Activated T-cell treated with anti-CD3 and anti-CD28 coated beads, Interleukin-2, amount 50 U/mL, for 72 hours (primary cell): Measurements from ENCODE around the gene TOX3. TPM values are rescaled to one million over a fixed set of nuclear protein-coding genes. Genes with fewer than 3 reads are reported as not detected.
A peak's percentile ranks its signal among the peaks of the same experiment; 100 is the strongest.

Experiments
- ATAC-seq, 2 donors: fragments of 150-1000 bp; cut with Tn5 transposase; replicated peaks in 1 of 2; 2 replicates each; pipeline ENCODE4 v1.10.0; 2021; ENCODE audit warnings: moderate library complexity in 2 of 2, mild to moderate bottlenecking in 1 of 2
- DNase-seq, 2 donors: peaks; one replicate each; pipeline ENCODE4 v3.0.0; 2021 to 2022; ENCODE audit warnings: mixed read lengths in 1 of 2
- H3K27ac Mint-ChIP-seq: one replicate; pipeline ENCODE4 v1.8.0; 2022; ENCODE audit warnings: mild to moderate bottlenecking, moderate library complexity, mixed read lengths
- H3K27me3 Mint-ChIP-seq: one replicate; pipeline ENCODE4 v1.8.0; 2022; ENCODE audit warnings: low read depth, mixed read lengths
- H3K36me3 Mint-ChIP-seq, 2 donors: one replicate each; pipeline ENCODE4 v1.8.0; 2022; ENCODE audit warnings: mixed read lengths in 2 of 2, mild to moderate bottlenecking in 1 of 2; ENCODE audit not compliant: insufficient read depth in 2 of 2
- H3K4me1 Mint-ChIP-seq: one replicate; pipeline ENCODE4 v1.8.0; 2022; ENCODE audit warnings: low read depth, mixed read lengths
- H3K4me3 Mint-ChIP-seq, 2 donors: one replicate each; pipeline ENCODE4 v1.8.0; 2022; ENCODE audit warnings: mild to moderate bottlenecking in 2 of 2, mixed read lengths in 2 of 2, moderate library complexity in 2 of 2
- H3K9me3 Mint-ChIP-seq, 2 donors: one replicate each; pipeline ENCODE4 v1.8.0; 2022; ENCODE audit warnings: mixed read lengths in 2 of 2
- total RNA-seq, 2 donors: library from RNA; stranded (reverse); gene quantifications; one replicate each; pipeline ENCODE4 v1.2.3, GENCODE V29; 2022

The TOX3 gene
- total RNA-seq: not detected

DNA sequence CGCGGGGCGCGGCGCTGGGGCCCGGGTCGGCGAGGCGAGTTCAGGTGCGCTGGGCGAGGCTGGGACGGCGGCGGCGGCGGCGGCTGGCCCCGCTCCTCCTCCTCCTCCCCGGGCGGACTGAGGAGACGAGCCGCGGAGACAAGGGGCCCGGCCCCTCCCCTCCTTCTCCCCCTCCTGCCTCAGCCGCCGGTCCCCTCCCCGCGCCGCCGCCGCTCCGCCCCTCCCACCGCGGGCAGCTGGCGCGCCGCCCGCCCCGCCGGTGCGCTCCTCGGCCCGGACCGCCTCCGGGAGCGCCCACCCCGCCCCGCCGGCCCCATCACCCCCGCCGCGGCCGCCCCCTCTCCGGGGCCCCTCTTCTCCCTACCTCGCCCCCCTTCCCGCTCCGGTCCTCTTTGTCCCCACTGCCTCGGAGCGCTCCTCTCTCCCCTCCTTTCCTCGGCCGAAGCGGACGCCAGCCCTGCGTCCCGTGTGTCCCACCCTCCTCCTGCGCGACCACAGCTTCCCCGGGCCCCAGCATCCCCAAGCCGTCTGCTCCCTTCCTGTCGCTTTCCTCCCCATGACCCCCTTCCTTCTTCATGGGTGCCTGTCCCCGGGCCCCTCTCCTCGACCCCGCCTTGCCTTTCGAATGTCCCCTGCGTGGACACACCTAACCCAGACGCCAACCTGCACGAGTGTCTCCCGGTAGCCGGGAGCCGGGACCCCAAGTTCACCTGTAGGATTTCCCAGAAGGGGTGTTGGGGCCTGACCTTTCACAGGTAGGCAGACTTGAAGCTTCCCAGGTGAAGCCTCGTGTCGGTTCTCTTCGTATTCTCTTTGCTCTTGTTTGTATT is at the start of gene TOX3:
Gene TOX3, minus strand, starts transcription at position 140 of the 830 bp plus-strand sequence. CDS start 420 bp downstream, outside the sequence.
- DNase-seq (no peak), ATAC-seq (no peak)
- H3K27me3 Mint-ChIP-seq: peaks cover 37% of the 10 kb centered on the region
- peaks cover 0 to 2% of the 10 kb centered on the region in 2 donors for H3K9me3 Mint-ChIP-seq
- no peak within 1 kb of the TSS for H3K27ac Mint-ChIP-seq
- H3K36me3 Mint-ChIP-seq: peaks cover 0 to 6% of the 10 kb centered on the region in 2 donors
- H3K4me3 Mint-ChIP-seq: peak within 1 kb of the TSS; percentile 46 to 48
- peaks cover 4% of the 10 kb centered on the region for H3K4me1 Mint-ChIP-seq

DNA sequence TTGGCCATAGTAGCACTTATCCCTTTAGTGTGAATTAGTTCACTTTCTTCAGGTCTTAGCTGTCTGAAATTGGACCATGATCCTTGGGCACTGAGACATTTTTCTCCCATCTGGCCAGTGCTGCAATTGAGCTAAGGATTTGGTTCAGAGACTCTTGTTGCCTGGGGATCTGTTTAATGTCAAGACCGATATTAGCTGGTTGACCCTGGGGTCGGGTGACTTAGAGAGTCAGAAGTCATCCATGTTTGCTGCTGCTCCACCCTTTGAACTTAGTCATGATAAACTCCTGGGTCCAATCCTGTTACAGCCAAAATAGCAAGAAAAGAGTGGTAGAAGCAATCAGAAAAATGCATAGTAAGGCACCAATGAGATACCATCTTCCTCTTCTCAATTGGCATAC is 45.8 kb upstream of the TOX3 start:
- no peak for ATAC-seq
- H3K9me3 Mint-ChIP-seq: peaks cover 2% of the 10 kb centered on the region in 2 donors
- no peaks in the 10 kb centered on the region for H3K36me3 Mint-ChIP-seq
- no peak overlapping the region for H3K4me3 Mint-ChIP-seq
- no peaks in the 10 kb centered on the region for H3K27me3 Mint-ChIP-seq
- H3K27ac Mint-ChIP-seq: no peak overlapping the region
- H3K4me1 Mint-ChIP-seq: no peaks in the 10 kb centered on the region
- DNase-seq: no peak

DNA sequence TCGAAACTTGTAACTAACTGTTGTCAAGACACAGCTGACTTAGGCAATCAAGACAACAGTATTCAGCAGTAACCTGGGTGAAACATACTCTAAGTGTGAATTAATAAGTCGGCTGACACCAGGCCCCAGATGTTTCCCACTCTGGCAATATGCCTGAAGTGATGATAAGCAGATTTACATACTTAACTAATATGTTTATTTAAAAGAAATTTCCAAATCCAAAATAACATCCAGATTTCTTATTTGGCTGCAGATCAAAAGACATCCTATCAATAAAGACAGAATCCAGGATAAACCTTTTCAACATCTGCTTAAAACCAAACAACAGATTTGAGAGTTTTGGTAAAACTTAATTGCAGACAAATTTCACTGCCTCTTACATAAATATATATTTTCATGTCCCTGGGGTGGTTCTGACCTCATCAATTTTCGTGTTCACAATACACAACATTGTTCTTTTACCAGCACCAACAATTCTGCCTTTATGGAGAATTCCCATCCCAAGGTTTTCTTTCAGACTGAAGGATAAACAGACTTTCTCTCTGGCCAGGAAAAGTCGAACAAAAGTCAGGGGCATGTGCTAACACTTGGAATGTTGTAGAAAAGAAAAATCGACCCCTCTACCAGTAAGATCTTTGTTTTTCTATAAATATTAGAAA is 45.1 kb upstream of the TOX3 start:
- H3K27ac Mint-ChIP-seq: no peak overlapping the region
- no peak overlapping the region for H3K4me3 Mint-ChIP-seq
- H3K4me1 Mint-ChIP-seq: no peaks in the 10 kb centered on the region
- no peak for DNase-seq
- no peaks in the 10 kb centered on the region for H3K36me3 Mint-ChIP-seq
- peaks cover 2% of the 10 kb centered on the region in 2 donors for H3K9me3 Mint-ChIP-seq
- no peak for ATAC-seq
- no peaks in the 10 kb centered on the region for H3K27me3 Mint-ChIP-seq

DNA sequence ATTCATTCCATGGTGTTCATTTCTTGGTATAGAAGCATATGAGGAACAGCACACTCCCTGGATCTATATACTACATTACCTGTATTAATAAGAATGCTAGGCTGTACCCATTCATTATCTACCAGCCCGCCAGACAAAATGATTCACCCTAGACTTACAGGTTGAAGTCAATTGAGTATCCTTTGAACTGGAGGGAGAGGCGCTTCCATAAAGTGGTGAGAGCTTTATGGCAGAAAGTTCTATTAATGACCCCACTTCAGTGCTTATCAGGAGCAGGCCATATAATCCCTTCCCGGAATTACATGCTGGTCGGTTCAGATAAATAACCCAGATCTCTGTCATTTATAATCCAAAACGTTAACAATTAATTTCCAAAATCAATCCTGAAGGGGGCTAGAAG is 44.5 kb upstream of the TOX3 start:
- H3K9me3 Mint-ChIP-seq: peaks cover 2% of the 10 kb centered on the region in 2 donors
- H3K27ac Mint-ChIP-seq: no peak overlapping the region
- DNase-seq: no peak
- no peaks in the 10 kb centered on the region for H3K4me1 Mint-ChIP-seq
- no peaks in the 10 kb centered on the region for H3K36me3 Mint-ChIP-seq
- no peak for ATAC-seq
- H3K27me3 Mint-ChIP-seq: no peaks in the 10 kb centered on the region
- H3K4me3 Mint-ChIP-seq: no peak overlapping the region

DNA sequence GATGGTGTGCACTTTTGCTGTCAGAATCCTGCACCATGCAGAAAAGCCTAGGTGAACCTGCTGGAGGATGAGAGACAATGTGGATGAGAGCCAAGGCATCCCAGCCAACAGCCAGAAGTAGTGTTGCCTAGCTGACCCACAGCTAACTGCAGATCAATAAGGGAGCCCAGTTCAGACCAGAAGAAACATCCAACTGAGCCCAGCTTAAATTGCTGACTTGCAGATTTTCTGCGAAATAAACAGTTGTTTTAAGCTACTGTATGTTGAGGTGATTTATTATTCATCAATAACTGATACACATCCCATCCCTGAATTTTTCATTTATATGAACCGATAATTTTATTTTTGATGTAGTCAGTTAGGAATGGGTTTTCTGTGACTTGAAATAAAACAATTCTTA is 39.2 kb upstream of the TOX3 start:
- no peak overlapping the region for H3K4me3 Mint-ChIP-seq
- H3K9me3 Mint-ChIP-seq: peaks cover 4 to 5% of the 10 kb centered on the region in 2 donors
- no peaks in the 10 kb centered on the region for H3K36me3 Mint-ChIP-seq
- no peaks in the 10 kb centered on the region for H3K4me1 Mint-ChIP-seq
- ATAC-seq (no peak), DNase-seq (no peak)
- H3K27me3 Mint-ChIP-seq: no peaks in the 10 kb centered on the region
- H3K27ac Mint-ChIP-seq: no peak overlapping the region

DNA sequence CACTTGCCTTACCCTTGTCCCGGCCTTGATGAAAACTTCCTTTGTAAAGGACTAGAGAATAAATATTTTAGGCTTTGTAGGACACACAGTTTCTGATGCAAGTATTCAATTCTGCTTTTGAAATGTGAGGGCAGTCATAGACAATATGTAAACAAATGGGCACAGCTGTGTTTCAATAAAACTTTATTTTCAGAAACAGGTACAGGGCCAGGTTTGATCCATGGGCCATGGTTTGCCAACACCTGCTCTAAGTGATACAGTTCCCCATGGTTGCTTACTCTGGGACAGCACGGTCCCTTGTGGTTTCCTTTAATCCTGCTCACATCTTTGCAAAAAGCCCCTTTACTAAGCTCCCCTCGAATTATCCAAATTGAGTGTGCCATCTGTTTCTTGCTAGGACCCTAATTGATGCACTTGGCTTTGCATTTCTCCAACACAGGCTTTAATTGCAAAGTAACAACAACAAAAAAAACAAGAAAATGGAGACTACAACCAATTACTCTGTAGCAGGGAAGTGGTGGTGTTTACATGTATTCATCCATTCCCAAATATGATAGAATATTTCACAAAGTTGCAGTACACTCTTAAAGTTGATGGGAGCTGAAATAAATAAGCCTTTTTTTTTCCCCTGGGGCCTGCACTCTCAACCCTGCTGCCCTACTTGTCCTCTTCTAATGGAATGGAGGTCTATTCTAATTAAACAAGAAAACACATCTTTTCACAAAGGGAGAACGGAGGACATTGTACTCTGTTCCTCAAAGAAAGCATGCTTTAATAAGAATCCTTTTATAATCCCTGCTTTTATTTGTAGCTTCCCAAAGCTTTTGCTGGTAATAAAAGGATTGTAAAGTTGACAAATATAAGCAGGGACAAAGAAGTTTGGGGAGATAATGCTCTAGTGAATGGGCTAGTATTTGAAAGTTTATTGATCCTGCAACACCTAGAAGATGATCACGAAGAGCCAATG is 37.7 kb upstream of the TOX3 start:
- no peaks in the 10 kb centered on the region for H3K4me1 Mint-ChIP-seq
- H3K4me3 Mint-ChIP-seq: no peak overlapping the region
- ATAC-seq (no peak), DNase-seq (no peak)
- no peaks in the 10 kb centered on the region for H3K27me3 Mint-ChIP-seq
- H3K9me3 Mint-ChIP-seq: peaks cover 2 to 5% of the 10 kb centered on the region in 2 donors
- no peaks in the 10 kb centered on the region for H3K36me3 Mint-ChIP-seq
- H3K27ac Mint-ChIP-seq: no peak overlapping the region

DNA sequence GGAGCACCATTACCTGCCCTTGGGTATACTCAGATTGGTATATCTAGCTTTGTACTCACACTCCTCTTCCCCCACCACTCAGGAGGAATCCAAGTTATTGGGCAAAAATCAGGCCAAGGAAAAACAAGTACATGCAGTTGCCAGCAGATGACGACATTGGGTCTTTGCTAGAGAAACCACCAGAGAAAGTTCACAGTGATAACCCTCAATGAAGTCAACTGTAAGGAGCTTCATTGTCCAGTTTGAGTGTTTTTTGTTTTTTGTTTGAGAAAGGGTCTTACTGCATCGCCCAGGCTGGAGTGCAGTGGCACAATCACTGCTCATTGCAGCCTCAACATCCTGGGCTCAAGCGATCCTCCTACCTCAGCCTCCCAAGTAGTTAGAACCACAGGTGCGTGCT is 34.6 kb upstream of the TOX3 start:
- Mint-ChIP-seq H3K27ac (no peak overlapping the region), H3K4me1 (no peaks in the 10 kb centered on the region), H3K4me3 (no peak overlapping the region), H3K9me3 (peaks cover 2 to 3% of the 10 kb centered on the region in 2 donors), H3K36me3 (peaks cover 0 to 2% of the 10 kb centered on the region in 2 donors), H3K27me3 (no peaks in the 10 kb centered on the region)
- DNase-seq (no peak), ATAC-seq (no peak)

DNA sequence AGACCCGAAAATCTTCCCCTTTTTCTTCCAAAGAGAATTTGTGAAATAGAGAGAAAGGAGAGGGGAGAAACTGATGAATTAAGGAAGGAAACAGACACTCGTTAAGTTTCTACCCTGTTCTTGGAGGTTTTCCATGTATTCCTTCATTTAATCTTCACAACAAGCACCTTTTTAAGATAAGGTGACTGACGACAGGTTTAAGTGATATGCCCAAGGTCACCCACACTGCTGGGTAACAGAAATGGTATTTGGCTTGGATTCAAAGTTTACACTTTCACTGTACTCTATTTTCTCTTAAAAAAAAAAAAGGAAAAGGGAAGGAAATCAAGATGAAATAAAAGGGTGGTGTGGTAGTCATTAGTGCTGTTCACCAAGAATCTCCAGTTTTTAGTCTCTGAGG is 33.5 kb upstream of the TOX3 start:
- H3K27ac Mint-ChIP-seq: no peak overlapping the region
- ATAC-seq (no peak), DNase-seq (no peak)
- no peak overlapping the region for H3K4me3 Mint-ChIP-seq
- H3K9me3 Mint-ChIP-seq: peaks cover 2 to 4% of the 10 kb centered on the region in 2 donors
- peaks cover 0 to 2% of the 10 kb centered on the region in 2 donors for H3K36me3 Mint-ChIP-seq
- H3K27me3 Mint-ChIP-seq: no peaks in the 10 kb centered on the region
- H3K4me1 Mint-ChIP-seq: no peaks in the 10 kb centered on the region

DNA sequence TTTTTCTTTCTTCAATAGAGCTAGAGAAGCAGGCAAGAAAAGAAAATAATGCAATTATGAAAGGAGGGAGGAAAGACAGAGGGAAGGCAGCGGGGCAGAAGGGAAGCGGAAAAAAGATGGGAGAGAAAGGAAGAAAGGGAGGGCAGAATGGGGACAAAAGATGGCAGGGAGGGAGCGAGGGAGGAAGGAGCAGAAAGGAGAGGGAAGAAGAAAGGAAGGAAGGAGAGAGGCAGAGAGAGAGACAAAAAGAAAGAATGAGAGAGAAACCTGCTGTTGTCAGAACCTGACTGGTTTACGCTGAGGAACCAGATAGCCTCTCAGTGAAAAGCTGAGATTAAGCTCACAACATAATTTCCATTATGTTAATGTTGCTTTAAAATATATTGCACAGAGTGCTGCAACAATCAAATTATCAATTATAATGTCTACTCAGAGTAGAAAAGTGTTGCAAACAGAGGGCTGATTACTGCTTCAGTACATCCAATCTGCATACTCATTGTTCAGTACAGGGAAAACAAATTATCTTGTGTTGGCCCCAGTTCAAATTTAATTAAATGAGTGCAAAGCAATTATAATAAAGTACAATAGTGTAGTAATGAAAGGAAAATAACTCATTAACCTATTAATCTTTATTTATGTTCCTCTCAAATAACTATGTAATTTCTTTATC is 32.0 kb upstream of the TOX3 start:
- ATAC-seq (no peak), DNase-seq (no peak)
- Mint-ChIP-seq H3K4me1 (no peaks in the 10 kb centered on the region), H3K9me3 (peaks cover 2 to 4% of the 10 kb centered on the region in 2 donors), H3K36me3 (peaks cover 0 to 2% of the 10 kb centered on the region in 2 donors), H3K4me3 (no peak overlapping the region), H3K27ac (no peak overlapping the region), H3K27me3 (no peaks in the 10 kb centered on the region)

DNA sequence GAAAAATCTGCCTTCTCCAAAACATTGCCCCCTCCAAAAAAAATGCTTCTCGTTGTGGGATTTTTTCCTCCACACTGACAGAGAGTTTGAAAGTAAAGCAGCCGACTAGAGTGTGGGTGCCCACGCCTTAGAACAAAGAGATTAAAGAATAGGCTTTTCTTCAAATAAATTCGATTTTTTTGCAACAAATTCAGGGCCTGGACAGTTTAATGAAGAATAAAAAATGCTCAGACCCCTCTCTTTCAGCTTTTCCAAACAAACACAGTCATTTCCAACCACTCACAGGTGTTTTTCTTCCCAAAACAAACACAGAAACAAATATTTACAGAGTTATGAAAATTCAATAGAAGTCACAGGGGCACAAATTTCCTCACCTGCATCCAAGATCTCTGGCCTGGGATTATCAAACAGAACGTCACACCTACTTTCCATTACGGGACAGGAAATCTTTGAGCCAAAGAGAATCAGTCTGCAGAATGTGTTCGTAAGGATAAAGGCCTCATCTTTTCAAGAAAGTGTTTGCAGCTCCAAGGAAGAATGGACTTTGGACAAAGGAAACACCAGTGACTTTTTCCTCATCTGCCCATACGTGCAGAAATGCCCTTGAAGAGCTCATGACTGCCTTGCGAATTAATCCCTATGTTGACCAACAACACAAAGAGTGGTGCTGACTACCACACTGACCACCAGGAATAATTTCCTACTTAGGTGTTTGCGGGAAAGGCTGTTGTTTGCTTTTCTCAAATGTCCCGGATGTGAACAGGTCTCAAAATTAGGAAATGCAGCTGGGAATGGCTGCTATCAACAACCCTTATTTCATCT is 31.3 kb upstream of the TOX3 start:
- H3K4me3 Mint-ChIP-seq: no peak overlapping the region
- no peaks in the 10 kb centered on the region for H3K27me3 Mint-ChIP-seq
- H3K27ac Mint-ChIP-seq: no peak overlapping the region
- H3K4me1 Mint-ChIP-seq: no peaks in the 10 kb centered on the region
- H3K9me3 Mint-ChIP-seq: peaks cover 2 to 4% of the 10 kb centered on the region in 2 donors
- ATAC-seq: no peak
- DNase-seq: no peak
- peaks cover 0 to 2% of the 10 kb centered on the region in 2 donors for H3K36me3 Mint-ChIP-seq

DNA sequence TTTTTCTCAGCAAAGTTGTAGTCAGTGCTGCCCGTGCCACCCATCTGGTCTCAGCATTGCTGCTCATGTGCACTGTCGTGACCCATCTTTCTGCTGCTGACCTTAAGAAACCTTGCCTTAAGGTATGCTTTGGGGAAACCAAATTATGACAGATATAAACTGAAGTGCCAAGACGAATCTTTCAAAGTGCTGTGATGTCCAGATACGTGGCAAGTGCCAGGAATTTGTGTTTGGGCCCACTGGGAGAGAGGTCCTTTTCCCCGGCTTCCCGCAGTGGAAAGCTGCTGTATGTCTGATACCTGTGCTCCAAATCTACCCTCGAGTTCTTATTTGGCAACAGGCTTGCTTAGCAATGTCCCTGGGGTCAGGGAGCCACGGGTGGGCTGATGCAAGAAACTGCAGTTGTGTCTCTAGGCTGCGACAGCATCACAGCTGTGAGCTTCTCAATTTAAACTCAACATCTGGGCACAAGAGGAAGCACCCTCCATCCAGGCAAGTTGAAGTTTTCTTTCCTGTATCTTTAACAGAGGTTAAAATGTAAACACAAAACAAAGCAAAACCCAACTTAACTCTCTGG is 30.3 kb upstream of the TOX3 start:
- Mint-ChIP-seq H3K4me1 (no peaks in the 10 kb centered on the region), H3K36me3 (peaks cover 0 to 4% of the 10 kb centered on the region in 2 donors), H3K27ac (no peak overlapping the region), H3K4me3 (no peak overlapping the region), H3K9me3 (peaks cover 5 to 6% of the 10 kb centered on the region in 2 donors), H3K27me3 (no peaks in the 10 kb centered on the region)
- DNase-seq: no peak
- no peak for ATAC-seq
